IMR-90 (cell line): ENCODE results near the gene ISG15. TPM values are rescaled to one million over a fixed set of nuclear protein-coding genes. Genes with fewer than 3 reads are reported as not detected.

ENCODE experiments used
- ATAC-seq: fragments of 200-7000 bp; cut with Tn5 transposase; 2 replicates; pipeline ENCODE4 v1.9.1; 2020; ENCODE audit warnings: low read depth, mild to moderate bottlenecking, moderate library complexity
- BruUV-seq: library from RNA; stranded (reverse); fragments of 400-500 nt; replicated peaks from 2 replicates; lab custom pipeline; 2021; lab: Mats Ljungman, UMichigan
- CTCF ChIA-PET: fragments of 300-600 bp; formaldehyde crosslinking; extraction: SDS; loops from one replicate; lab custom pipeline; 2021; ENCODE audit warnings: antibody characterized with exemption; lab: Yijun Ruan, JAX
- POLR2A ChIA-PET: fragments of 300-600 bp; sonication (Branson Sonifier 250); formaldehyde crosslinking; loops from one replicate; lab custom pipeline; 2022; ENCODE audit warnings: antibody characterized with exemption; ENCODE audit not compliant: unreplicated experiment; lab: Charles Lee
- DNase-seq: peaks from one replicate; pipeline ENCODE4 v3.0.0; 2013
- H2AFZ ChIP-seq: replicated peaks from 2 replicates; pipeline ENCODE3; 2013; ENCODE audit warnings: low read length, mild to moderate bottlenecking; ENCODE audit not compliant: poor library complexity
- H2AK5ac ChIP-seq: 2 replicates; pipeline ENCODE4 v1.6.1; 2013; ENCODE audit warnings: low read depth, low read length, inconsistent platforms
- H2AK9ac ChIP-seq: replicated peaks from 2 replicates; pipeline ENCODE3; 2013; ENCODE audit warnings: mild to moderate bottlenecking, low read depth, low read length, moderate library complexity; ENCODE audit not compliant: poor library complexity
- H2BK120ac ChIP-seq: 2 replicates; pipeline ENCODE4 v1.6.1; 2013; ENCODE audit warnings: low read depth, low read length, inconsistent platforms
- H2BK15ac ChIP-seq: 3 replicates; pipeline ENCODE4 v1.6.1; 2013; ENCODE audit warnings: low read depth, low read length, inconsistent platforms
- H2BK20ac ChIP-seq: 2 replicates; pipeline ENCODE4 v1.6.1; 2013; ENCODE audit warnings: low read depth, mild to moderate bottlenecking, inconsistent platforms, low read length, moderate library complexity
- H2BK5ac ChIP-seq: 2 replicates; pipeline ENCODE4 v1.6.1; 2013; ENCODE audit warnings: mild to moderate bottlenecking, low read depth, low read length, inconsistent platforms; ENCODE audit not compliant: poor library complexity, severe bottlenecking
- H3K14ac ChIP-seq: replicated peaks from 2 replicates; pipeline ENCODE4 v1.6.1; 2013; ENCODE audit warnings: low read depth, low read length, inconsistent platforms
- H3K18ac ChIP-seq: 2 replicates; pipeline ENCODE4 v1.6.1; 2013; ENCODE audit warnings: low read depth, low read length, control low read depth
- H3K23ac ChIP-seq: 2 replicates; pipeline ENCODE4 v1.6.1; 2013; ENCODE audit warnings: low read depth, low read length, inconsistent platforms
- H3K27ac ChIP-seq: 2 replicates; pipeline ENCODE4 v1.5.1; 2013; ENCODE audit warnings: mild to moderate bottlenecking, control low read depth, low read length; ENCODE audit not compliant: insufficient read depth
- H3K27me3 ChIP-seq: 2 replicates; pipeline ENCODE4 v1.6.1; 2013; ENCODE audit warnings: low read length; ENCODE audit not compliant: control insufficient read depth, insufficient read depth
- H3K36me3 ChIP-seq: 2 replicates; pipeline ENCODE4 v1.6.1; 2013; ENCODE audit warnings: low read length, mixed read lengths; ENCODE audit not compliant: control insufficient read depth, insufficient read depth
- H3K4ac ChIP-seq: 2 replicates; pipeline ENCODE4 v1.6.1; 2013; ENCODE audit warnings: low read depth, low read length, inconsistent platforms
- H3K4me1 ChIP-seq: 2 replicates; pipeline ENCODE4 v1.6.1; 2013; ENCODE audit warnings: low read length, mixed read lengths; ENCODE audit not compliant: control insufficient read depth, insufficient read depth
- H3K4me2 ChIP-seq: 2 replicates; pipeline ENCODE4 v1.6.1; 2013; ENCODE audit warnings: low read depth, mild to moderate bottlenecking, control low read depth, low read length, moderate library complexity
- H3K4me3 ChIP-seq: 2 replicates; pipeline ENCODE4 v1.5.1; 2013; ENCODE audit warnings: low read depth, mild to moderate bottlenecking, control low read depth, low read length, moderate library complexity; ENCODE audit not compliant: insufficient read depth
- H3K56ac ChIP-seq: 2 replicates; pipeline ENCODE4 v1.6.1; 2013; ENCODE audit warnings: low read length, inconsistent platforms; ENCODE audit not compliant: insufficient read depth; ENCODE audit errors: extremely low read depth
- H3K79me1 ChIP-seq, 2 experiments: 2 replicates each; pipeline ENCODE4 v1.6.1; 2013; ENCODE audit warnings: low read length in 2 of 2, inconsistent platforms in 1 of 2, low read depth in 1 of 2
- H3K9ac ChIP-seq: 2 replicates; pipeline ENCODE4 v1.6.1; 2013; ENCODE audit warnings: low read depth, low read length, control low read depth
- H3K9me1 ChIP-seq: 2 replicates; pipeline ENCODE4 v1.6.1; 2013; ENCODE audit warnings: low read length, inconsistent platforms; ENCODE audit not compliant: insufficient read depth
- H3K9me3 ChIP-seq: 2 replicates; pipeline ENCODE4 v1.6.1; 2013; ENCODE audit warnings: low read length; ENCODE audit not compliant: control insufficient read depth, insufficient read depth
- H4K20me1 ChIP-seq: 2 replicates; pipeline ENCODE4 v1.6.1; 2013; ENCODE audit warnings: low read length, inconsistent platforms; ENCODE audit not compliant: insufficient read depth
- H4K5ac ChIP-seq: 2 replicates; pipeline ENCODE4 v1.6.1; 2013; ENCODE audit warnings: mild to moderate bottlenecking, low read depth, low read length, control low read depth
- H4K8ac ChIP-seq, 2 experiments: 2 replicates each; pipeline ENCODE4 v1.6.1; 2013; ENCODE audit warnings: low read depth in 2 of 2, low read length in 2 of 2, control low read depth in 1 of 2, inconsistent platforms in 1 of 2
- H4K91ac ChIP-seq: 2 replicates; pipeline ENCODE4 v1.6.1; 2013; ENCODE audit warnings: low read depth, low read length, inconsistent platforms; ENCODE audit not compliant: insufficient read depth
- BHLHE40 ChIP-seq: fragments of 150-350 bp; IDR thresholded peaks from 2 replicates; pipeline ENCODE4 v1.6.1; 2016; ENCODE audit warnings: mild to moderate bottlenecking, low read depth, low read length
- CEBPB ChIP-seq: IDR thresholded peaks from 2 replicates; pipeline ENCODE4 v1.6.1; 2012; ENCODE audit warnings: low read depth, low read length, improper control_type of control experiment
- CHD1 ChIP-seq: IDR thresholded peaks from 2 replicates; pipeline ENCODE4 v1.6.1; 2012; ENCODE audit warnings: low read depth, low read length, improper control_type of control experiment
- CTCF ChIP-seq: conservative IDR thresholded peaks from 2 replicates; pipeline ENCODE4 v1.5.1; 2012; ENCODE audit warnings: mild to moderate bottlenecking, low read depth, low read length, improper control_type of control experiment
- ELK1 ChIP-seq: fragments of 150-350 bp; IDR thresholded peaks from 2 replicates; pipeline ENCODE4 v1.6.1; 2016; ENCODE audit warnings: low read depth, mild to moderate bottlenecking, low read length, moderate library complexity, borderline replicate concordance
- FOS ChIP-seq: fragments of 150-350 bp; IDR thresholded peaks from 2 replicates; pipeline ENCODE4 v1.6.1; 2016; ENCODE audit warnings: low read depth, low read length
- MAFK ChIP-seq: IDR thresholded peaks from 2 replicates; pipeline ENCODE4 v1.6.1; 2012; ENCODE audit warnings: low read depth, low read length, improper control_type of control experiment
- MAZ ChIP-seq: IDR thresholded peaks from 2 replicates; pipeline ENCODE4 v1.6.1; 2012; ENCODE audit warnings: low read depth, mild to moderate bottlenecking, low read length, improper control_type of control experiment, moderate library complexity, borderline replicate concordance
- MXI1 ChIP-seq: IDR thresholded peaks from 2 replicates; pipeline ENCODE4 v1.6.1; 2012; ENCODE audit warnings: low read depth, mild to moderate bottlenecking, low read length, moderate library complexity, borderline replicate concordance
- NFE2L2 ChIP-seq: fragments of 150-350 bp; IDR thresholded peaks from 2 replicates; pipeline ENCODE4 v1.6.1; 2016; ENCODE audit warnings: low read depth, mild to moderate bottlenecking, low read length
- POLR2A ChIP-seq: IDR thresholded peaks from 2 replicates; pipeline ENCODE4 v1.6.1; 2012; ENCODE audit warnings: mild to moderate bottlenecking, low read depth, low read length
- RAD21 ChIP-seq: IDR thresholded peaks from 2 replicates; pipeline ENCODE4 v1.6.1; 2012; ENCODE audit warnings: low read length, improper control_type of control experiment
- RCOR1 ChIP-seq: IDR thresholded peaks from 2 replicates; pipeline ENCODE4 v1.6.1; 2012; ENCODE audit warnings: mild to moderate bottlenecking, low read length, improper control_type of control experiment; ENCODE audit not compliant: insufficient replicate concordance
- RFX5 ChIP-seq: IDR thresholded peaks from 2 replicates; pipeline ENCODE4 v1.8.0; 2012; ENCODE audit warnings: low read depth, mild to moderate bottlenecking, low read length, moderate library complexity
- SMC3 ChIP-seq: fragments of 150-350 bp; IDR thresholded peaks from 2 replicates; pipeline ENCODE4 v1.6.1; 2016; ENCODE audit warnings: low read depth, mild to moderate bottlenecking, antibody characterized with exemption, low read length, moderate library complexity
- USF2 ChIP-seq: fragments of 150-350 bp; IDR thresholded peaks from 2 replicates; pipeline ENCODE4 v1.6.1; 2017; ENCODE audit warnings: mild to moderate bottlenecking, antibody characterized with exemption, low read length, low read depth
- WGBS, 2 experiments: methylation state at CpG; one replicate each; pipeline versions ENCODE4 v1.1.5 to v1.1.7; 2013; ENCODE audit warnings: missing lambda C conversion rate in 2 of 2; ENCODE audit not compliant: insufficient read length in 1 of 2; ENCODE audit errors: extremely low coverage in 2 of 2; 5-methylcytosine and 5-hydroxymethylcytosine counted together
- dilution Hi-C: fragments of 300-500 bp; cut with HindIII; formaldehyde crosslinking; loops from one replicate; pipeline ENCODE4 v1.14.3; 2018; ENCODE audit warnings: low sequenced_read_pairs; ENCODE audit not compliant: unreplicated experiment
- in situ Hi-C: fragments of 300-500 bp; cut with MboI; formaldehyde crosslinking; loops from 3 replicates; pipeline ENCODE4 v1.14.3; 2019; ENCODE audit warnings: low sequenced_read_pairs, inconsistent platforms, mixed read lengths
- intact Hi-C: fragments of 100-400 bp; cut with micrococcal nuclease; formaldehyde crosslinking; loops from 2 replicates; pipeline ENCODE4 v1.10.0; 2022
- polyA plus RNA-seq, 3 experiments: library from polyadenylated mRNA; depleted of rRNA; stranded (reverse); fragments of >200 nt; gene quantifications; 2 replicates each; pipeline ENCODE4 v1.2.3, GENCODE V29; 2012; ENCODE audit warnings: low replicate concordance in 1 of 3
- total RNA-seq: library from RNA; depleted of rRNA; stranded (reverse); fragments of >200 nt; gene quantifications from 2 replicates; pipeline ENCODE4 v1.2.3, GENCODE V29; 2012

ISG15 gene
- total and polyA plus RNA-seq, 2 of the 4 experiments (the other 2 are of a cell fraction) = 99.1 to 105 TPM

DNA sequence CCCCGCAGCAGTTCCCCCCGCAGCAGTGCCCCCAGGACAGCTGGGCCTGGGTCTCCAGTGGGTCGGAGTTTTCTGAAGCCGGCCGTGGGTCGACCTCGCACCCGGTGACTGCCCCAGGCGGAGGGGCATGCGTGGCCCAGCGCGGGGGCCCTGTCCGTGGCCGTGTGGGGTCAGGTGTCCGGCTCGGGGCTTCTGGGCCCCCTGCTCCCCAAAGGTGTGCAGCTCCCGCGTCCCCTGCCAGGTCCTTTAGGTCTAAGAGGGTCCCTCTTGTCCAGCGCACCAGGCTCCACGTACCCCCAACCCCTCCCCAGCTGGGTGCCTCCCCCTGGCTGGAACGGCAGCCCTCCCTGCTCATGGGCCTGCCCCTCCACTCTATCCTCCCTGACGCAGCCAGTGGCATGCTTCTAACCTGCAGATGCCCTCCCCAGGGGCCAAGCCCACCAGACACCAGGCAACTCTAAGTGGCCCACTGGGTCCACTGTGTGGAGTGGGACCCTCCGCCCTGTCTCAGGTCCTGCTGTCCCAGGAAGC is 7.5 kb upstream of the ISG15 start:
- BruUV-seq = no TSS peak
- no peak overlapping the region for H3K4ac ChIP-seq
- in situ Hi-C loops = no loop called here
- peaks cover 6% of the 10 kb centered on the region; the same call in 1 of the 2 replicates for H3K9me1 ChIP-seq
- H3K79me1 ChIP-seq = peaks cover 8 to 22% of the 10 kb centered on the region in 2 experiments; a peak in 3 of 4 replicates
- H3K14ac ChIP-seq = no peak overlapping the region
- ATAC-seq (no peak), DNase-seq (no peak)
- H3K56ac ChIP-seq = no peak overlapping the region
- no peak overlapping the region for H2BK20ac ChIP-seq
- H3K27ac ChIP-seq = no peak overlapping the region
- no peak for TF ChIP-seq BHLHE40
- TF ChIP-seq CHD1 = no peak
- no peak for TF ChIP-seq NFE2L2
- TF ChIP-seq RCOR1 = no peak
- TF ChIP-seq MAFK = no peak
- TF ChIP-seq FOS = no peak
- no peak for TF ChIP-seq USF2
- no peak for TF ChIP-seq MXI1
- TF ChIP-seq POLR2A = no peak
- TF ChIP-seq ELK1 = no peak
- no peak for TF ChIP-seq CTCF
- no peak for TF ChIP-seq RAD21
- TF ChIP-seq CEBPB = no peak
- TF ChIP-seq SMC3 = no peak
- no peak for TF ChIP-seq MAZ
- TF ChIP-seq RFX5 = no peak
- H3K36me3 ChIP-seq = no peaks in the 10 kb centered on the region
- H3K27me3 ChIP-seq = no peaks in the 10 kb centered on the region
- intact Hi-C loops = no loop called here
- peak overlapping the region; percentile 50 for H2AK9ac ChIP-seq
- WGBS, 2 experiments = 59% methylated on average over 9 of the region's 23 CpGs; no CpG with 5 or more reads in 1 of the 2 experiments
- no peak overlapping the region for H4K5ac ChIP-seq
- peak overlapping the region; percentile 44 for H2BK5ac ChIP-seq
- no peak overlapping the region for H4K8ac ChIP-seq
- H2BK120ac ChIP-seq = no peak overlapping the region
- dilution Hi-C loops = no loop called here
- H3K4me2 ChIP-seq = no peak overlapping the region
- no peak overlapping the region for H3K23ac ChIP-seq
- H3K18ac ChIP-seq = no peak overlapping the region
- peaks cover 8% of the 10 kb centered on the region for H3K4me1 ChIP-seq
- H4K91ac ChIP-seq = no peak overlapping the region
- H3K4me3 ChIP-seq = no peak overlapping the region
- ChIA-PET POLR2A (no interaction called here), CTCF (no interaction called here)
- H3K9ac ChIP-seq = no peak overlapping the region
- no peak overlapping the region for H2AK5ac ChIP-seq
- H2AFZ ChIP-seq = peak overlapping the region; percentile 43
- H3K9me3 ChIP-seq = no peaks in the 10 kb centered on the region
- H2BK15ac ChIP-seq = no peak overlapping the region
- H4K20me1 ChIP-seq = peaks cover 4% of the 10 kb centered on the region; the same call in 1 of the 2 replicates
